Measurements from ENCODE around the gene ADAMTS12.
A peak's percentile ranks its signal among the peaks of the same experiment; 100 is the strongest.

The ADAMTS12 gene

DNA sequence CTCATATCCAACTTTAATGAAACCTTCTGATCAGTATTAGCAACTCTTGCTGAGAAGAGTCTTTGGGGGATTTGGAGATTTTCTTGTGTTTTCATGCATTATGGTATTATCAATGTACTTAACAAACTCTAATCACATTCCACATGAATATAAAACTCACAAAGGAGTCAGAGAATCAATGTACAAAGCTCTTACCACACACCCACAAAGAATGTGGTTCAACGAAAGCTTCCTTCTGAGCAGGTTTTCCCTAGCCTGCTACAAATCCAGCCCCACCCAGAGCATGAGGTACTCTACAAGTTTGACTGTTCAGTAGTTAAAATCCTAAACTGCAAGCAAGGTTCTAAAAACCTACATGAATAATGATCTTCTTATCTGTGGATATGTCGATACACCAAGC is 240.9 kb downstream of the ADAMTS12 start:
- Histone ChIP-seq H3K9me3 (ENCODE audit: control insufficient read depth, insufficient read depth, low read length) (no peaks in the 10 kb centered on the region), H3K4me1 (ENCODE audit: control insufficient read depth, insufficient read depth, low read length) (peaks cover 8% of the 10 kb centered on the region; the same call in 1 of the 2 replicates), H3K27me3 (ENCODE audit: control insufficient read depth, insufficient read depth, low read length) (no peaks in the 10 kb centered on the region), H3K9ac (ENCODE audit: low read depth, low read length) (no peak overlapping the region), H3K27ac (ENCODE audit: low read depth, low read length) (no peak overlapping the region), H3K4me3 (ENCODE audit: low read depth, low read length) (no peak overlapping the region), H3K36me3 (ENCODE audit: control insufficient read depth, insufficient read depth, low read length) (no peaks in the 10 kb centered on the region)

DNA sequence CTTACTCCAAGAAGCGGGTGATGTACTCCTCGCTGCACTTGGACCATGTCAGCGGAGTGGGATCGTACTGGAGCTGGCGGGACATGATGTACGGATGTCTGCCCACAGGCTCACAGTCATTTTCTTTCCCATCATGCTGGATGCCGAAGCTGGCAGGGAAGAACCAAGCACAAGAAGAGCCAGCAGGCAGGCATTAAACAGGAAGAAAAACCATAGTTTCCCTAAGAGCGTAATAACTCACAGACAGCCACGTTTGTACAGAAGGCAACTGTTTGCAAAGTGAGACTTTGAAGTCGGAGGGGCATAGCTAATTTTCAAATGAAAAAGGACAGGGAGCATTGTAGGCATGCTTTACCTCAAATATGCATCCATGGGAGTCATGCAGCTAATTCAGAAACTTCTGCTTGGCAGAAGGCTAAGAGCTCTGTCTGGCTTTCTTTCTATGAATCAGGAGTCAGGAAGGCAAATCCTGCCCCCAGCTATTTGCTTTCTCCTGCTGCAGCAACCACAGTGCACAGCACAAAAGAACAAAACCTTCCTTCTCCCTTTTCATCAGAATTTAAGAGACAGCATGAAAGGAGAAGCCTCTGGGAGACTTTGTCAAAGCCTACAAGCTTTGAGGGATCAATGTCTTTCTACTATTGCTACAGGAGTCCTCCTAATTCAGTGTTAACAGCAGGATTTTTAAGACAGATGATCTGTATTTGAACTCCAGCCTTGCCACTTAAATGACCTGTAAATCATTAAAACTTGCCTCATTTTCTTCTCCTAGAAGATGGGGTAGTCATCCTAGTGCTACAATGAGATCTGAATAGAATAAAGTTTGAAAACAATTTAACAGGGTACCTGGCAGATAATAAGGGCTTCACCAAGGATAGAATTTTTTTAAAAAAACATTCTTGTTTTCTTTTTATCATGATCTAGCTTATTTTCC is 242.0 kb downstream of the ADAMTS12 start:
- H3K27me3 ChIP-seq (ENCODE audit: control insufficient read depth, insufficient read depth, low read length), result no peaks in the 10 kb centered on the region
- H3K27ac ChIP-seq (ENCODE audit: low read depth, low read length), result peak overlapping the region; percentile 6
- H3K9ac ChIP-seq (ENCODE audit: low read depth, low read length), result no peak overlapping the region
- no peaks in the 10 kb centered on the region for H3K36me3 ChIP-seq (ENCODE audit: control insufficient read depth, insufficient read depth, low read length)
- no peak overlapping the region for H3K4me3 ChIP-seq (ENCODE audit: low read depth, low read length)
- H3K4me1 ChIP-seq (ENCODE audit: control insufficient read depth, insufficient read depth, low read length), result peaks cover 8% of the 10 kb centered on the region; the same call in 1 of the 2 replicates
- H3K9me3 ChIP-seq (ENCODE audit: control insufficient read depth, insufficient read depth, low read length), result no peaks in the 10 kb centered on the region

DNA sequence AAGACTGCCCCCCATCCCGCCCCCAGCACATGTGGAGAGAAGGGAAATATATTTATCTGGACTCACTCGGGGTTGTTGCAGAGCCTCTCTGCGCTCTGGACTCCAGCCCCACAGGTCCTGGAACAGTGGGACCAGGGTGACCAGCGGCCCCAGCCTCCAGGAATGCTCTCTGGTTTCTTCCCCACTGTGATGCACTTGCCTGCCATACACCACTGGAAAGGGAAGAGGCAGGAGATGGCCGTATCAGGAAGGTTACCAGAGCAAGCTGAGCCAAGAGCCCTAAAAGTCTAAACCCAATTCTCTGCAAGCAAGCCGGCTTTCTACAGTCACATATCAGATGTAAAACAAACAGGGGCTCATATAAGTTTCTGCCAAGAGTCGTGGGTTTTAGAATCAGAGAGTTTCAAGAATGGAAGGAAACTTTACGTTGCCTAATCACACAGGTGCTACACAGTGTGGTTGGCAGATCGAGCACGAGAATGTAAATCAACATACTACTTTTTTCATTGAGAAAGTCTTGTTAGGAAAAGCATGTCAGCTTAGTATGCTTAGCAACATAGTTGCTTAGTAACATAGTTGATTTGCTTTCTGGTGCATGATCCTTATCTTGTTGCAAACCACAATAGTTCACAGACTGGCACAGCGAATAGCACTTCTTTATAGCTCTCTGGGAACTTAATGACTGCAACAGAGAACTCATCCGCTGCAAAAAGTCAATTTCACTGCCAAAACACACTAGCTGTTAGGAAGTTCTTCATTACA is 249.9 kb downstream of the ADAMTS12 start:
- Histone ChIP-seq H3K9ac (ENCODE audit: low read depth, low read length) (no peak overlapping the region), H3K9me3 (ENCODE audit: control insufficient read depth, insufficient read depth, low read length) (peaks cover 3% of the 10 kb centered on the region; the same call in 1 of the 2 replicates), H3K27ac (ENCODE audit: low read depth, low read length) (no peak overlapping the region), H3K27me3 (ENCODE audit: control insufficient read depth, insufficient read depth, low read length) (no peaks in the 10 kb centered on the region), H3K4me1 (ENCODE audit: control insufficient read depth, insufficient read depth, low read length) (no peaks in the 10 kb centered on the region), H3K4me3 (ENCODE audit: low read depth, low read length) (no peak overlapping the region), H3K36me3 (ENCODE audit: control insufficient read depth, insufficient read depth, low read length) (peaks cover 6% of the 10 kb centered on the region; the same call in 1 of the 2 replicates)

DNA sequence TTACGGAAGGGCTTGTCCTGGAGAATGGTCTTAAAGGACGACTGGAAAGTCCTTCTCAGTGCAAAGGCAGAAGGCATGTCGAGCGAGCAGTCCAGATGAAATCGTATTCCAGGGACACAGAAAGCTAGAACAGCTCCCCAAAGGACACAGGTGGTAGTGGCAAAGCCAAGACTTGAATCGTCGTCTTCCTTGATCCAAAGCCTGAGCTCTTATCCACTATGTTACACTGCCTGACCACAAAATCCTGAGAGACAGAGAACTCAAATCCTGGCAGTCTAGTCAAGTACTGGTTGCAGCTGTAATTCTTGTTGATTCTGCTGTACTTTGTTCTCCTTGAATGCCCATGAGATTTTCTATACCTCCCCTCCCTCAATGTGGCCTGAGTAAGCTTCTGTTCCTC is 252.3 kb downstream of the ADAMTS12 start:
- no peaks in the 10 kb centered on the region for H3K4me1 ChIP-seq (ENCODE audit: control insufficient read depth, insufficient read depth, low read length)
- H3K9me3 ChIP-seq (ENCODE audit: control insufficient read depth, insufficient read depth, low read length), result peaks cover 3% of the 10 kb centered on the region; the same call in 1 of the 2 replicates
- H3K27ac ChIP-seq (ENCODE audit: low read depth, low read length), result no peak overlapping the region
- H3K9ac ChIP-seq (ENCODE audit: low read depth, low read length), result no peak overlapping the region
- peaks cover 6% of the 10 kb centered on the region; the same call in 1 of the 2 replicates for H3K36me3 ChIP-seq (ENCODE audit: control insufficient read depth, insufficient read depth, low read length)
- H3K4me3 ChIP-seq (ENCODE audit: low read depth, low read length), result no peak overlapping the region
- no peaks in the 10 kb centered on the region for H3K27me3 ChIP-seq (ENCODE audit: control insufficient read depth, insufficient read depth, low read length)

DNA sequence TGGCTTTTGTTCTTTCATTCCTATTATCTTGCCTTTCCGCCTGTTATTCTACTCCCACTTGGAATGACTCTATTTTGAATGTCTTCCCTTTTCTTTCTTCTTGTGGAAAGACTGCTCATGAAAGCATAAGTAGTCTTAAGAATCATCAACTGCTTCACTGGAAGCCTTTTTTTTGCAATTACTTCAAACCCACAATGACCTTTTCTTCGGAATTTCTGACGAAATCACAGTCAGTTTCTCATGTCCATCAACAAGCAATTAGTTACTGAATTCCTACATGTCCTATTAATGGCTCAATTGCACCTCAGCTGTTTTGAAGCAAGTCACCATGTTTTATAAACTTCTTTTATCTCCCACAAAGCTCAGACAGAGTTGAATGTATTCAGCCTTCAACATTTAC is 254.8 kb downstream of the ADAMTS12 start:
- H3K9ac ChIP-seq (ENCODE audit: low read depth, low read length), result no peak overlapping the region
- H3K27me3 ChIP-seq (ENCODE audit: control insufficient read depth, insufficient read depth, low read length), result no peaks in the 10 kb centered on the region
- H3K4me3 ChIP-seq (ENCODE audit: low read depth, low read length), result no peak overlapping the region
- H3K36me3 ChIP-seq (ENCODE audit: control insufficient read depth, insufficient read depth, low read length), result peaks cover 3% of the 10 kb centered on the region; the same call in 1 of the 2 replicates
- H3K4me1 ChIP-seq (ENCODE audit: control insufficient read depth, insufficient read depth, low read length), result no peaks in the 10 kb centered on the region
- no peak overlapping the region for H3K27ac ChIP-seq (ENCODE audit: low read depth, low read length)
- no peaks in the 10 kb centered on the region for H3K9me3 ChIP-seq (ENCODE audit: control insufficient read depth, insufficient read depth, low read length)

DNA sequence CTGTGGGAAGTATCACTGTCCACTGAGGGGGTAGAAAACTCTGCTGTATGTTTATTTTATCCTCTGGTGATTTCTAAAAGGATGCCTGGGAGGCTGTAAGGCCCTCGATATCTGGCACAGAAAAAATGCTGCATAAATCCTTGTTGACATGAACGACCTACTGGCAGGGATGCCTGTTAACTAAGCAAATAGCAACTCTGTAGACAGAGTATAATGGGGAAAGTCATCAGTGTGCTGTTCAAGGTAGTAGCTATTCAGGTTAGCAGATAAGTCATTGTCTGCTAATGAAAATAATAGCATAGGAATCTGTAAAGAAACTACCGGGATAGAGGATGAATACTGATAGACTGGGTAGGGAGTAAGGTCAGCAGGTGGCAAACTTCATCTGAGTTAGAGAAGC is 256.2 kb downstream of the ADAMTS12 start:
- no peaks in the 10 kb centered on the region for H3K27me3 ChIP-seq (ENCODE audit: control insufficient read depth, insufficient read depth, low read length)
- no peaks in the 10 kb centered on the region for H3K9me3 ChIP-seq (ENCODE audit: control insufficient read depth, insufficient read depth, low read length)
- H3K9ac ChIP-seq (ENCODE audit: low read depth, low read length), result no peak overlapping the region
- peaks cover 3% of the 10 kb centered on the region; the same call in 1 of the 2 replicates for H3K36me3 ChIP-seq (ENCODE audit: control insufficient read depth, insufficient read depth, low read length)
- H3K4me3 ChIP-seq (ENCODE audit: low read depth, low read length), result no peak overlapping the region
- no peak overlapping the region for H3K27ac ChIP-seq (ENCODE audit: low read depth, low read length)
- H3K4me1 ChIP-seq (ENCODE audit: control insufficient read depth, insufficient read depth, low read length), result no peaks in the 10 kb centered on the region

DNA sequence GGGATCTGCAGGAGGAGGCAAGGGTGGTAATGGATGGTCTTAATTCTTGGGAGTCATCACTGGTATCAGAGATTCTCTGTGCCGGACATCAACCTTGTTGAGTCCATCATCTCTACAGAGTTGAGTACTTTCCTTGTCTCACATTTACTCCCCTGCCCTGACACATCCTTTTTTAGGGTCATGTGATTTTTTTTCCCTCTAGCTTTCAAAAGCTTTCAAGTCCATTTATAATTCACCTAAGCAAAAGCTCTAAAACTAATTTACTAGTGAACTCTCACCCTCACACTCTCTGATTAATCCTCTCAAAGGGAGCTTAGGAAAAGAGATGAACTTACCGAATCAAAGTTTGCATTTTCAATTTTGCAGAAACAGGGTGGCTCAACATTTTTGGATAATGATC is 258.1 kb downstream of the ADAMTS12 start:
- H3K36me3 ChIP-seq (ENCODE audit: control insufficient read depth, insufficient read depth, low read length), result peaks cover 3% of the 10 kb centered on the region; the same call in 1 of the 2 replicates
- H3K27ac ChIP-seq (ENCODE audit: low read depth, low read length), result no peak overlapping the region
- H3K4me1 ChIP-seq (ENCODE audit: control insufficient read depth, insufficient read depth, low read length), result no peaks in the 10 kb centered on the region; the same call in 1 of the 2 replicates
- no peaks in the 10 kb centered on the region for H3K27me3 ChIP-seq (ENCODE audit: control insufficient read depth, insufficient read depth, low read length)
- H3K9ac ChIP-seq (ENCODE audit: low read depth, low read length), result no peak overlapping the region
- H3K9me3 ChIP-seq (ENCODE audit: control insufficient read depth, insufficient read depth, low read length), result no peaks in the 10 kb centered on the region
- no peak overlapping the region for H3K4me3 ChIP-seq (ENCODE audit: low read depth, low read length)

DNA sequence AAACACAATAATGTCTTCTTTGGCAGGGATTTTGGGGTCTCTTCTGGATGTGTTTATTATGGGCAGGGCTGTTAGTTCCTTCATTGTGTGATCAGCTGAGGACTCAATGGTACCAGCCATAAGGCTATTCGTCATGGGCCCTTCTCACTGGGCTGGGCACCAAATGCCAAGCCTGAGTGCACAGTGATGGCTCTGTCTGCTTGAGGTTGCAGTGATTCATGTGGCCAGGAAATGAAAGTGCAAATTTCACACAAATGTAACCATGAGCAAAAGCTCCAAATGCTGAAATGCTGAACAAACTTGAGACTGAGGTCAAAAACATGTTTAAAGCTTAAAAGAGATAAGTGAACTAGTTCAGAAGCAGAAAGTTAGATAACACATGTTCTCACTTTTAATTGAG is 260.0 kb downstream of the ADAMTS12 start:
- no peaks in the 10 kb centered on the region for H3K36me3 ChIP-seq (ENCODE audit: control insufficient read depth, insufficient read depth, low read length)
- H3K27ac ChIP-seq (ENCODE audit: low read depth, low read length), result no peak overlapping the region
- H3K4me1 ChIP-seq (ENCODE audit: control insufficient read depth, insufficient read depth, low read length), result no peaks in the 10 kb centered on the region; the same call in 1 of the 2 replicates
- no peaks in the 10 kb centered on the region for H3K9me3 ChIP-seq (ENCODE audit: control insufficient read depth, insufficient read depth, low read length)
- H3K4me3 ChIP-seq (ENCODE audit: low read depth, low read length), result no peak overlapping the region
- H3K9ac ChIP-seq (ENCODE audit: low read depth, low read length), result no peak overlapping the region
- H3K27me3 ChIP-seq (ENCODE audit: control insufficient read depth, insufficient read depth, low read length), result no peaks in the 10 kb centered on the region

DNA sequence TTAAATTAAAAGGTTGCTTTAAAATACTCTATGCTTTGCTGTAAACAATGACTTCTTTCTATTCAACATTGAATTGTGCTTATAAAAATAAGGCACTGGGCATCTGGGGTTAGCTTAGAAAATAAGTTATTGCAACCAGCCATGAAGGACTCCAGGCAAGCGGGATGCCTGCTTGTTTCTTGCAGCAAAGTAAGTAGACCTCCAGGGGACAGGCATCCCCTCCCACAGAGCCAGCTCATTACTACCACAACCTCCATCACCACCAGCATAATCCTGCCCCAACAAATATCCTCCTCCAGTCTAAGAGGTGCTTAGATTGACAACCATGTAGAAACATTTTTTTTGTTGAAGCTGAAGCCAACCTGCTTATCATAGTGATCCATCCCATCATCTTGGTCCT is 260.7 kb downstream of the ADAMTS12 start:
- Histone ChIP-seq H3K27me3 (ENCODE audit: control insufficient read depth, insufficient read depth, low read length) (no peaks in the 10 kb centered on the region), H3K4me3 (ENCODE audit: low read depth, low read length) (no peak overlapping the region), H3K4me1 (ENCODE audit: control insufficient read depth, insufficient read depth, low read length) (no peaks in the 10 kb centered on the region; the same call in 1 of the 2 replicates), H3K9me3 (ENCODE audit: control insufficient read depth, insufficient read depth, low read length) (no peaks in the 10 kb centered on the region), H3K36me3 (ENCODE audit: control insufficient read depth, insufficient read depth, low read length) (0 out of 2 replicates have a peak, but pooled peaks cover 2% of the 10 kb centered on the region), H3K9ac (ENCODE audit: low read depth, low read length) (no peak overlapping the region), H3K27ac (ENCODE audit: low read depth, low read length) (no peak overlapping the region)

DNA sequence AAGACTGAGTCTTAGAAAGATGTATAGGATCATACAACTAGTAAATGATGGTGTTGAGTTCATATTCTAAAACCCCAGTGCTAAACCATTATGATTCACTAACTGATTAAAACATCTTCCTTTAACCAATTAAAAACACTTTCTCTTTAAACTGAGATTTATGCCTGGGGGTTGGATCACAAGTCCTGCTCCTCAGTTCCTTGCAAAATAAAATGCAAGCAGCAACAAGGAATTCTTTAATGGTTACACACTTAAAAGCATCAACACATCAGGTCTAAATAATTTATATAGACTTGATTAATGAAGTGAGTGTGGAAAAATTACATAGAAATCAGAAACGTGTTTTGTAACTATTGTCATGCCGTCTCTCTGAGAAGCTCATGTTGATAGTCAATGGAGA is 261.8 kb downstream of the ADAMTS12 start:
- no peaks in the 10 kb centered on the region; the same call in 1 of the 2 replicates for H3K4me1 ChIP-seq (ENCODE audit: control insufficient read depth, insufficient read depth, low read length)

More for the DNA sequence above, 261.8 kb downstream of the ADAMTS12 start:
- Histone ChIP-seq H3K9ac (ENCODE audit: low read depth, low read length) (no peak overlapping the region), H3K9me3 (ENCODE audit: control insufficient read depth, insufficient read depth, low read length) (no peaks in the 10 kb centered on the region), H3K27me3 (ENCODE audit: control insufficient read depth, insufficient read depth, low read length) (no peaks in the 10 kb centered on the region), H3K27ac (ENCODE audit: low read depth, low read length) (no peak overlapping the region), H3K4me3 (ENCODE audit: low read depth, low read length) (no peak overlapping the region), H3K36me3 (ENCODE audit: control insufficient read depth, insufficient read depth, low read length) (0 out of 2 replicates have a peak, but pooled peaks cover 2% of the 10 kb centered on the region)
